Activated B cell treated with CpG ODN at 0.5 μM for 24 hours (primary cell): Measurements from ENCODE around the gene BCL7B. TPM values are rescaled to one million over a fixed set of nuclear protein-coding genes. Genes with fewer than 3 reads are reported as not detected.

Source experiments
- ATAC-seq: fragments of 200-7000 bp; cut with Tn5 transposase; one replicate; pipeline ENCODE4 v1.10.0; 2021; ENCODE audit warnings: low read depth, mild to moderate bottlenecking, moderate library complexity
- CTCF ChIA-PET: fragments of 350-600 bp; sonication (Branson Sonifier 250); formaldehyde crosslinking; loops from one replicate; lab custom pipeline; 2021; ENCODE audit warnings: antibody characterized with exemption; lab: Charles Lee
- POLR2A ChIA-PET: fragments of 350-600 bp; sonication (Branson Sonifier 250); formaldehyde crosslinking; loops from one replicate; lab custom pipeline; 2021; ENCODE audit warnings: antibody characterized with exemption; lab: Charles Lee
- DNase-seq: peaks from one replicate; pipeline ENCODE4 v3.0.0; 2022
- H3K27ac Mint-ChIP-seq: one replicate; pipeline ENCODE4 v1.8.0; 2020; ENCODE audit warnings: mixed read lengths
- H3K27me3 Mint-ChIP-seq: one replicate; pipeline ENCODE4 v1.8.0; 2021; ENCODE audit warnings: mixed read lengths
- H3K36me3 Mint-ChIP-seq: one replicate; pipeline ENCODE4 v1.8.0; 2021; ENCODE audit warnings: low read depth, mixed read lengths
- H3K4me1 Mint-ChIP-seq: one replicate; pipeline ENCODE4 v1.8.0; 2021; ENCODE audit warnings: mixed read lengths
- H3K4me3 Mint-ChIP-seq: one replicate; pipeline ENCODE4 v1.8.0; 2020; ENCODE audit warnings: mild to moderate bottlenecking, mixed read lengths
- H3K9me3 Mint-ChIP-seq: one replicate; pipeline ENCODE4 v1.8.0; 2020; ENCODE audit warnings: mixed read lengths
- intact Hi-C: fragments of 100-400 bp; cut with micrococcal nuclease; formaldehyde crosslinking; loops from one replicate; pipeline ENCODE4 v1.15.1; 2024
- total RNA-seq: library from RNA; stranded (reverse); gene quantifications from 2 replicates; pipeline ENCODE4 v1.2.3, GENCODE V29; 2022
- TF ChIP-seq, protein P1 (sequence below): fragments of 200-600 bp; IDR thresholded peaks from one replicate; pipeline ENCODE4 v1.8.0; 2022; ENCODE audit warnings: antibody characterized with exemption, mild to moderate bottlenecking

BCL7B gene
- total RNA-seq, 1 donor from 2014 or later = 62.6 TPM

DNA sequence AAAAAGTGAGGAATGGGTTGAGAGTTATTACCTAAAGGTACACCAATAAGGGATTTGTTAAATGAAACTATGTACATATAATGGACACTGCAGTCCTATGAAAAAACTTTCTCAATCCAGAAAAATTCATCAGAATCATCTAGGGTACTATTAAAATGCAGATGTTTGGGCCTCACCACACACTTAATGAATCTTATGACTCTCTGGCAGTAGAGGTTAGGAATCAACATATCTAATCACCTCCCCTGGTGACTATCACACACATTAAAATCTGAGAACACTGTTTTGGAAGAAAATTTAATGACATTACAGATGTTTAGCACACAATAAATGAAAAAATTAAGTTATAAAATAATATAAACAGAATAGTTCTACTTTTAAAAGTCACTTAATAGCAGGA is 67.5 kb downstream of the BCL7B start:
- TF ChIP-seq, protein P1, sequence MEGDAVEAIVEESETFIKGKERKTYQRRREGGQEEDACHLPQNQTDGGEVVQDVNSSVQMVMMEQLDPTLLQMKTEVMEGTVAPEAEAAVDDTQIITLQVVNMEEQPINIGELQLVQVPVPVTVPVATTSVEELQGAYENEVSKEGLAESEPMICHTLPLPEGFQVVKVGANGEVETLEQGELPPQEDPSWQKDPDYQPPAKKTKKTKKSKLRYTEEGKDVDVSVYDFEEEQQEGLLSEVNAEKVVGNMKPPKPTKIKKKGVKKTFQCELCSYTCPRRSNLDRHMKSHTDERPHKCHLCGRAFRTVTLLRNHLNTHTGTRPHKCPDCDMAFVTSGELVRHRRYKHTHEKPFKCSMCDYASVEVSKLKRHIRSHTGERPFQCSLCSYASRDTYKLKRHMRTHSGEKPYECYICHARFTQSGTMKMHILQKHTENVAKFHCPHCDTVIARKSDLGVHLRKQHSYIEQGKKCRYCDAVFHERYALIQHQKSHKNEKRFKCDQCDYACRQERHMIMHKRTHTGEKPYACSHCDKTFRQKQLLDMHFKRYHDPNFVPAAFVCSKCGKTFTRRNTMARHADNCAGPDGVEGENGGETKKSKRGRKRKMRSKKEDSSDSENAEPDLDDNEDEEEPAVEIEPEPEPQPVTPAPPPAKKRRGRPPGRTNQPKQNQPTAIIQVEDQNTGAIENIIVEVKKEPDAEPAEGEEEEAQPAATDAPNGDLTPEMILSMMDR = no peak
- Mint-ChIP-seq H3K27ac (no peak overlapping the region), H3K27me3 (no peaks in the 10 kb centered on the region), H3K4me3 (no peak overlapping the region), H3K4me1 (peaks cover 1% of the 10 kb centered on the region), H3K9me3 (no peaks in the 10 kb centered on the region), H3K36me3 (peaks cover 77% of the 10 kb centered on the region)
- CTCF ChIA-PET = no interaction called here
- no peak for ATAC-seq
- intact Hi-C loops = no loop called here
- no peak for DNase-seq
- POLR2A ChIA-PET = no interaction called here

DNA sequence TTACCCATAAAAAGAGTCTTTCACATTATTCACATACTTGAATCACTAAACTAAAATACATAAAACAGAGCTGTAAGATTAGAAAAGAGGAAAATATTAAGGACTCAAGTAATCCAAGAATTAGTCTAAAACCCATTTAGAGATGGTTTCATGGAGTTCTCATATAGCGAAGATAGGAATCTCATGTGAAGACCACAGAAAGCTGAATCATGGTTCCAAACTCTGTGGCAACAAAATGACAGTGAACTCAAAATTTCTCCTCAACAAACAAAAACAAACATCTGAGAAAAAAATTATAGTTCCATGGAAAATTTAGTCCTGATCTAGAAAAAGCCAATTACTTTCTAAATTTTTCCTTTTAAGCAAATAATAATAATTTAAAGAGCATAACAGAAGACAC is 70.0 kb downstream of the BCL7B start:
- H3K27me3 Mint-ChIP-seq = no peaks in the 10 kb centered on the region
- TF ChIP-seq, protein P1 = no peak
- POLR2A ChIA-PET = no interaction called here
- DNase-seq (no peak), ATAC-seq (no peak)
- intact Hi-C loops = no loop called here
- H3K27ac Mint-ChIP-seq = no peak overlapping the region
- CTCF ChIA-PET = no interaction called here
- H3K9me3 Mint-ChIP-seq = no peaks in the 10 kb centered on the region
- H3K4me1 Mint-ChIP-seq = peaks cover 1% of the 10 kb centered on the region
- H3K4me3 Mint-ChIP-seq = no peak overlapping the region
- peaks cover 76% of the 10 kb centered on the region for H3K36me3 Mint-ChIP-seq

Other genes with a start within 250 kb of the BCL7B start
- gene NSUN5, start 248.9 kb downstream of the BCL7B start, total RNA-seq = 63.8 and 68.9 TPM in 2 replicates
- gene TRIM50, start 229.6 kb downstream of the BCL7B start, total RNA-seq = not detected in 2 replicates
- gene FKBP6, start 229.5 kb downstream of the BCL7B start, total RNA-seq = not detected in 2 replicates
- gene FZD9, start 123.9 kb downstream of the BCL7B start, total RNA-seq = 0.27 and 0.35 TPM in 2 replicates
- 53.6 and 59.1 TPM in 2 replicates for gene BAZ1B, start 35.4 kb downstream of the BCL7B start, total RNA-seq
- 26.1 and 33.5 TPM in 2 replicates for gene TBL2, start 20.9 kb upstream of the BCL7B start, total RNA-seq
- not detected in 2 replicates for gene MLXIPL, start 66.8 kb upstream of the BCL7B start, total RNA-seq
- gene VPS37D, start 110.1 kb upstream of the BCL7B start, total RNA-seq = 0.17 and 0.24 TPM in 2 replicates
- gene DNAJC30, start 125.8 kb upstream of the BCL7B start, total RNA-seq = 13.7 and 14.2 TPM in 2 replicates
- gene BUD23, start 125.9 kb upstream of the BCL7B start, total RNA-seq = 69.0 and 74.8 TPM in 2 replicates
- gene STX1A, start 162.0 kb upstream of the BCL7B start, total RNA-seq = 1.8 and 2.1 TPM in 2 replicates
- 12.1 and 15.9 TPM in 2 replicates for gene ABHD11, start 181.1 kb upstream of the BCL7B start, total RNA-seq
- not detected in 2 replicates for gene CLDN3, start 212.6 kb upstream of the BCL7B start, total RNA-seq